Measurements from ENCODE around the gene TYW1.
"Not testable (repeated sequence)": the region's sequence is repeated elsewhere in the genome, so short reads cannot be mapped to it uniquely, and the experiment has no call there.

TYW1 gene

DNA sequence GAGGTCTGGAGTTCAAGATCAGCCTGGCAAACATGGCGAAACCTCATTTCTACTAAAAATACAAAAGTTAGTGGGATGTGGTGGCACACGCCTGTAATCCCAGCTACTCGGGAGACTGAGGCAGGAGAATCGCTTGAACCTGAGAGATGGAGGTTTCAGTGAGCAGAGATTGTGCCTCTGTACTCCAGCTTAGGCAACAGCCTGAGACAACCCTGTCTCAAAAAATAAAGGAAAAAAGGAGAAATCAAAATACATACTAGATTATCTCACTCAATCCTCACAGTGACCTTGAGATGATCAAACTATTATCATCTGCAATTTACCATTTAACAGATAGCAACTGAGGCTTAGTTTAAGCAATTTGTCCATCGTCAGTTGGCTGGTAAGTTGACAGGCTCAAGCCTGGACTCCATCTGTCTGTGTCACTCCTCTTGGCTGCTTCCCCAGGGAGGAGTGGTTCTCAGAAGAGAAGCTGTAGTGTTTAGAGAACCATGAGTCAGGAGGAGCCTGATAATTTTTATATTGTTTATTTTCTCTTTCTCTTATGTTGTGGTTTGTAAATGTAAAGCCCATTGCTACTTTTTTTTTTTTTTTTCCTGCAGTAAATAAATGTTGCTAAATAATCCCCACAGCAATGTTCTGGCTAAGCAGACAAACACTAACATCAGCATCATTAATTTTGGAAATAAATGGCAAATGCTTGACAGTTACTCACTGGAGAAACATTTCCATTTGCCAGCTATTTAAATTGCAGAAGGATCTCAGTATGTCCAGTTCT lies 46.3 kb downstream of the TYW1 start:
- not testable (repeated sequence) for FAIRE-seq; DNase-seq (ENCODE audit: insufficient read length, low spot score)

DNA sequence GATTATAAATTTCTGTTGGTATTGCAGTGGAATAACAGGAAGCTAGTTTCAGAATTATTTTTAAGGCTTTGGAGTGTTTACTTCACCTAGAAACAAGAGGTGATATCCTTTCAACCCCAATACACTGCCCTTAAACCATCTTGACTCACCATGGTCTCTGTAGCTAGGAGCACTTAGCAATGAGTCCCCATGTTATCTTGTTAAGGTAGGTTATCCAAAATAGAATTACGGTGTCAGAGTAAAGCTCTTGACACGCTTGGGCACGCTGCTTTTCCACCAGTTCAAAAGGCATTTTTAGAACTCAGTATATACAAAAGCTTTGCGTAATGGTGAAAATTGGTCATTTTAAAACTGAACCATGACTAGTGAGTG lies 46.9 kb downstream of the TYW1 start:
- not testable (repeated sequence) for FAIRE-seq

DNA sequence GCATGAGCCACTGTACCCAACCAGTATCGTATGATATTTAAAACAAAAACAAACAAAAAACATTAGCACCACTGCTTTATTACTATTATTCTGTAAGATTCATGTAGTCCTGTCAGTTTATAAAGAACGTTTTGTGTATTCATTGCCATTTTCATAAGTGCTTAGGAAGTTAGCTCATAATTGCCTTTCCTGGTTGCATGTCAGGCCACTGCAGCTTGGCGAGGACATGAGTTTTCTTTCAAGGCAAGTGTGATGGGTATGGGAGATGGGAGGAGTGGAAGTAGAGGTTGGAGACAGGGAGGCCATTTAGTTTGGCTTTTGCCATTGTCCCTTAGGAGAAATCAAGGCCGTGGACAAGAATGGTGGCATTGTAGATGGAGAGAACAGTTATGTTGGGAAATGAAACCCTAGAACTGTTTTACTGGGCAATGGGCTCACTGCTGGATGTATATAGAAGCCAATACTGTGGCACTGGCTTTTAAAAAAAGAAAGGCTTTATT lies 48.9 kb downstream of the TYW1 start:
- DNase-seq (ENCODE audit: insufficient read length, low spot score) (no peak), FAIRE-seq (no peak)

More for the DNA sequence above, 46.9 kb downstream of the TYW1 start:
- DNase-seq (ENCODE audit: insufficient read length, low spot score), result not testable (repeated sequence)

DNA sequence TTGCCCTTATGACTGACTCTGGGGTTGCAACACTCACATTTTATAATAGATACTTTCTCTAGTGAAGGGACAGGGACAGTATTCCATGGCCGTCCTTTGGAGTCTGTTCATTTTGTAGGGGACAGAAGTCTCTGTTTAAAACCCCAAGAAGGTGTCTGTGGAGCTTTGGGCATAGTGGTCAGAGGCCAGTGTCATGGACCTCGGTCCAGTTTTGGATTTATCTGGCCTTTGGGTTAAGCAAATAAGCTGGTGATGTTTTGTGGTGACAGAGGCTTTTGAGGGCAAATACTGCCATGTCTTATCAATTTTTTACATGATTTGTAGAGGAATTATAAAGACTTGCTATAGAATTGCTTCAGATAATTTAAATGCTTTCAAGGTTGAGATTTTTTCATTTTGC lies 50.2 kb downstream of the TYW1 start:
- not testable (repeated sequence) for DNase-seq (ENCODE audit: insufficient read length, low spot score); FAIRE-seq

DNA sequence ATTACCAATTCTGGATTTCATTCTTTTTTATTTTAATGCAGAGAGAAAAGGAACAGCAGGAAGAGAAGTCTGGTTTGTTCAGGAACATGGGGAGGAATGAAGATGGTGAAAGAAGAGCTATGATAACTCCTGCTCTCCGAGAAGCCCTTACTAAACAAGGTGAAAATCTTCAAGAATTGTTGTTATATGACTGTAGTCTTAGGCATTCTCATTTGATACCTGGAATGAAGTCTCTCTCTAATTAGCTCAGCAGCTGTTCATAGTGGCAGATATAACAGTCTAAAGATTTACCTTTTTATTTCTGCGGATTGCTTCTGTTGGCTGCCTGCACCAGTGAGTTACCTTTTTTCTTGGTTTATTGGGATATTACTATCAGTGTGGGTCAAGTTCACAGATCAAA lies 53.3 kb downstream of the TYW1 start:
- FAIRE-seq, result peak; percentile 59
- not testable (repeated sequence) for DNase-seq (ENCODE audit: insufficient read length, low spot score)

DNA sequence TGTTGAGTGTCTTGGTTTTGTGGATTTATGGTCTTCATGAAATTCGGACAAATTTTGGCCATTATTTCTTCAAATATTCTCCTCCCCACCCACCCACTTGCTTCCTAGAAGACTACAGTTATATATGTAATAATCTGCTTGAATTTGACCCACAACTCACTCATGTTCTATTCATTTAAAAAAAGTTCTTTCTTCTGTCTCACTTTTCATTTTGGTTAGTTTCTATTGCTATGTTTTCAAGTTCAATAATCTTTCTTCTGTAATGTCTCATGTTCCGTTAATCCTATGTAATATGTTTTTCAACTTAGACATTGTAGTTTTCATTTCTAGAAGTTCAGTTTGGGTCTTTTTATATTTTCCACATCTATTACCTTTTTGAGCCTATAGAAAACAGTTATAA lies 55.5 kb downstream of the TYW1 start:
- DNase-seq (ENCODE audit: insufficient read length, low spot score), result not testable (repeated sequence)
- peak; percentile 58 for FAIRE-seq

DNA sequence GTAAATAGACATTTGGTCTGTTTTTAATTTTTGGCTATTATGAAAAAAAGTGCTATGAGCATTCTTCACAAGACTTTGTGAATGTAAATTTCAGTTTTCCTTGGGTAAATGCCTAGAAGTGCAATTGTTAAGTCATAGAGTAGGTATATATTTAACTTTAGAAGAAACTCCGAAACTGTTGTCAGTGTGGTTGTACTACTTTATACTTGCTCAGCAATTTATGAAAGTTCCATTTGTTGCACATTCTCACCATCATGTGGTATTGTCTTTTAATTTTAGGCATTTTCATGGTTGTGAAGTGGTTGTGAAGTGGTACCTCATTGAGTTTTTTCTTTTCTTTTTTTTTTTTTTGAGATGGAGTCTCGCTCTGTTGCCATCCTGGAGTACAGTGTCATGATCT lies 60.0 kb downstream of the TYW1 start:
- DNase-seq (ENCODE audit: insufficient read length, low spot score) (no peak), FAIRE-seq (no peak)

DNA sequence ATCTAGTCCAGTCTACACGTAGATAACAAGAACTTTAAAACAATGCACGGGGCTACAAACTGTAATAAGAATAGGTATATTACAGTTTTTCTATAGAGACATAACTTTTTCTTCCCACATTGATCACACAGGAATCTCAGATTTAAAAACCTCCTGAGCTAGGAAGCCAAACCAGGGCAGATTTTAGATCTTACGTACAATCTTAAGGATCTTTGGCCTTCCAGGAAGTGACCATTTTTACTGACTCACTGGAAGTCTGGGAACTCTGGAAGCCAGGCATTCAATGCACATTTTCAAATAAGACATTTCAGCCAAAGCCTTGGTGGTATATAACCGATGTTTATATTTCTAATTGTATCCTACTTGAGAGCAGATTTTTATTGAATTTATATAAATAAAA lies 64.7 kb downstream of the TYW1 start:
- not testable (repeated sequence) for DNase-seq (ENCODE audit: insufficient read length, low spot score); FAIRE-seq

DNA sequence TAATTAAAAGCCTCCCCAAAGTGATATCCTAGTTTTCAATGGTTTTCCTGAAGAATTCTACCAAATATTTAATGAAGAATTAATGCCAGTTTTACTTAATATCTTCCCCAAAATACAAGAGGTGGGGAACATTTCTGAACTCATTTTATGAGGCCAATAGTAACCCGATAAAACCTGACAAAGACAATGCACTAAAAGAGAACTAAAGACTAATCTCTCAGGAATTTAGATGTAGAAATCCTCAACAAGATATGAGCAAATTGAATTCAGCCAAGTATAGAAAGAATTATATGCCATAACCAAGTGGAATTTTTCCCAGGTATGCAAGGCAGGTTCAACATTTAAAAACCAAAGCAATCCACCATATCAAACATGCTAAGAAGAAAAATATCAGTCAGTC lies 66.2 kb downstream of the TYW1 start:
- FAIRE-seq, result peak; percentile 56
- DNase-seq (ENCODE audit: insufficient read length, low spot score), result not testable (repeated sequence)

DNA sequence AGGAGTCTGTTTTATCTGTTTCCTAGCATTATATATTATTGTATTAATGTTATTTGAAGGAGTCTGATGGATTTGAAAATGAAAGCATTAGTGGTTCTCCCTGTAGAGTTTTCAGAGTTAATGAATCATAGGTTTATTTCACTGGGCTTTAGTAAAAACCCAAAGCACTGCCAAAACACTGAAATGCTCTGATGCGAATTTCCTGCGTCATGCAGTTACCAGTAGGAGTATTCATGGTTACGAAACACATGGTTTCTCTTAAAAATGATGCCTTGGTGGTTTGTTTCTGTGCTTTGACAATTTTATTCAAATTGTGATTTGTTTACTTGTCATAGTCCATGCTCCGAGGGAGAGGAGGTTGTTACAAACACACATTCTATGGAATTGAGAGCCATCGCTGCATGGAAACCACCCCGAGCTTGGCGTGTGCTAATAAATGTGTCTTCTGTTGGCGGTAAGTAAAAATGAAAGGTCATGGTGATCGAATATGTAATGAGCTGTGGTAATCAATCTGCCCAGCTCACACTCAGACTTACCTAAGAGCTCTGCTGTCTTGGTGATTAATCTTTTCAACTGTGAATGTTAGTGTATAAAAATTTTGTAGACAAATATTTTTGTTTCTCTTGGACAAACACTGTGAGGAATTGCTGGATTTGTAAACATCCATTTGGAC lies 70.5 kb downstream of the TYW1 start:
- peak; percentile 79 for FAIRE-seq

DNA sequence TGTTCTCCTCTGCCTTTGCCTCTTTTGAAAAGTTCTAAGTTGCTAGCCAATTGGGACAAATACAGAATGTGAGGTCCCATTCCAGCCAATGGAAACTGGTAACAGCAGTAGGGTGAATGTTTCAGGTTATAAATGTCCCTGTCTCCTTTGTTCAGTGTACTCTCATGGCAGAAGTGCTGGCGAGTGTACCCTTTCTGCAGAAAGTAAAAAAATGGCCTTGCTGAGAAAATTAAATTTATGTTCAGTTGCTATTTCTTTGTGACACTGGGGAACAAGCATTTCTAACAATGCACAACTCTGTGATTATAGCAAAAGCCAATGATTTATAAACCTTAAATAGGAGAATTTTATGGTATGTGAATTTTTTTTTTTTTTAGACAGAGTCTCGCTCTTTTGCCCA lies 79.5 kb downstream of the TYW1 start:
- FAIRE-seq; DNase-seq (ENCODE audit: insufficient read length, low spot score): not testable (repeated sequence)

More for the DNA sequence above, 70.5 kb downstream of the TYW1 start:
- not testable (repeated sequence) for DNase-seq (ENCODE audit: insufficient read length, low spot score)

DNA sequence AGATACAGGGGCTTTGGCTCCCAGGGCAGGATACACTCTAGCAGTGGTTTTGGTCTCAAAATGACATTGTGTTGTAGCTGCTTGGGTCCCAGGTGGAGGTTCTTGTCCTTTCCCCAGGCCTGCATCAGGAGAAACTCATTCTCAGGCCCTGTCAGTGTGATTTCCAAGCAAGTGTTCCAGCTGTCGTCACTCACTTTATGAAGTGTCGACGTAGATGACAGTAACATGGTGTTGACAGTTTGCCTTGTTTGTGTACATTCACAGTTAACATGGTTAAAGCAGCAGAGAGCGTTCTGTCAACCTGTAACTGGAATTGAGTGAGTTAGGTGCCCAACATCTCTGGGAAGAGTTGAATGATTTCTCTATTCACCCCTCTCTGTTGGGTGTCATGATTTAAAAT lies 86.2 kb downstream of the TYW1 start:
- DNase-seq (ENCODE audit: insufficient read length, low spot score), result not testable (repeated sequence)

DNA sequence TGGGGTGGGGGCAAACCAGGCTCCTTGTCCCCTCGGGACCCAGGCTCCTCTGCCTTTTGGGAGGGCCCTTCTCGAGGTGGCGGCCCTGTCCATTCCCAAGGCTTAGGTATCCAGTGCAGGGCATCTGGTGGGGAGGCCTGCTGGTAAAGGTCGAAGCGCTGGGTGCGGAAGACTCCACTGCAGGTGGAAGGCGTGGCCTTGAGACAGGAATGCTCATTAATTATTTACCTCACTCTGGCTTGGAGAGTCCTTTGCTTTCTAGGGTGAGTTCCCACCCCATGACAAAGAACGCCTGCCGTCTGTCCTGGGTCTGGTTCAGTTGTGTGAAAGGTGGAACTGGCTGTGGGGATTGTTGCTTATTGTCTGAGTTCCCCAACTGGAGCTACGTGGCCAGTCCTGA lies 92.6 kb downstream of the TYW1 start:
- not testable (repeated sequence) for FAIRE-seq

More for the DNA sequence above, 86.2 kb downstream of the TYW1 start:
- not testable (repeated sequence) for FAIRE-seq

DNA sequence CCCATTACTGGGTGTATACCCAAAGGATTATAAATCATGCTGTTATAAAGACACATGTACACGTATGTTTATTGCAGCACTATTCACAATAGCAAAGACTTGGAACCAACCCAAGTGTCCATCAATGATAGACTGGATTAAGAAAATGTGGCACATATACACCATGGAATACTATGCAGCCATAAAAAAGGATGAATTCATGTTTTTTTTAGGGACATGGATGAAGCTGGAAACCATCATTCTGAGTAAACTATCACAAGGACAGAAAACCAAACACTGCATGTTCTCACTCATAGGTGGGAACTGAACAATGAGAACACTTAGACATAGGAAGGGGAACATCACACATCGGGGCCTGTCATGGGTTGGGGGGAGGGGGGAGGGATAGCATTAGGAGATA lies 94.4 kb downstream of the TYW1 start:
- not testable (repeated sequence) for FAIRE-seq; DNase-seq (ENCODE audit: insufficient read length, low spot score)

More for the DNA sequence above, 92.6 kb downstream of the TYW1 start:
- DNase-seq (ENCODE audit: insufficient read length, low spot score), result not testable (repeated sequence)

DNA sequence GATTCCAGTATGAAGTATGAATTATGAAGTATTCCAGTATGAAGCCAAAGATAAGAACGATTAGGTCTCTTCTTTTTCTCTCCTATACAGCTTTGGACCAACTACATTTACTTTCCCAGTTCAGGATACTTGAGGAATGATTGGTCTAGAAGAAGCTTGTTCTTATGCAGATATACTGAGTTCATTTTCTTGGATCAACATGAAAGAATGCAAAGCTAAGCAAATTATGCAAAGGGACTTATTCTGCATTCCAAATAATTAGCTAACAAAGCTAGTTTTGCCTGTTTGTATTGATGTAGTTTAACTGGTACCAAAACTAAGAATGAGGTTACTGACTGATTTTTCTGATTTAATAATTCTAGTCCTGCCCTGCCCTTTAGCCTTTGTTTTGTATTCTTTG lies 101.4 kb downstream of the TYW1 start:
- not testable (repeated sequence) for DNase-seq (ENCODE audit: insufficient read length, low spot score); FAIRE-seq

DNA sequence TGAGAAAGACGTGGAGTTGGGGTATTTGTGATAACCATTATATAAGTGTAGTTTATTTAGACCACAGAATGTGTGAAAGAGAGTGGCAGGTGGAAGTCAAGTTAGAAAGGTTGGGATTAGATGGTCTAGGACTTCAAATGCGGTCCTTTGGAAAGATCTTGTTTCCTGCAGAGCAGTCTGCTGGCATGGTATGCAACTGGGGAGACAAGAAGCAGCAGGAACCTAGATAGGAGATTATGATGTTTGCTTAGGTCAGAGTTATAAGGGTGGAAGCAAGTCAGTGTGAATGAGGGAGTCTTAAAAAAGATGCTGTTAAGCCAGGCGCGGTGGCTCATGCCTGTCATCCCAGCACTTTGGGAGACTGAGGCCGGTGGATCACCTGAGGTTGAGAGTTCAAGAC lies 102.8 kb downstream of the TYW1 start:
- DNase-seq (ENCODE audit: insufficient read length, low spot score); FAIRE-seq: not testable (repeated sequence)

DNA sequence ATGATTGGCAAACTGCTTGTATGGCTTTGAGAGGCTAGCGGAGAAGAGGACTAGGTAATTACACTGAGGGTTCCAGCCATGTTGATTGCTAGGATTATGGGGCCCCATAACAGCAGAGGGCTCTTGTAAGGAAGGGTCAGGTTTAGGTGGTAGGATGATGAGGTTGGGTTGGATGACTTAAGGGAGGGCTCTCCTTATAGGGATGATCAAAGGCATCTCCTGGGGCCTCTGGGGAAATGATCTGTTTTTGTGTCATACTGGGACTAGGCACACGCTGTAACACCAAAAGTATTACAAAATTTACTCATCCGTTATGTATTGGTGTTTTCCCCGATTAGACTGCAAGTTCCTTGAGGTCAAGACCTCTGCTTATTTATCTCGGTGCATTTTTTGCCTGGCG lies 103.4 kb downstream of the TYW1 start:
- FAIRE-seq; DNase-seq (ENCODE audit: insufficient read length, low spot score): not testable (repeated sequence)

DNA sequence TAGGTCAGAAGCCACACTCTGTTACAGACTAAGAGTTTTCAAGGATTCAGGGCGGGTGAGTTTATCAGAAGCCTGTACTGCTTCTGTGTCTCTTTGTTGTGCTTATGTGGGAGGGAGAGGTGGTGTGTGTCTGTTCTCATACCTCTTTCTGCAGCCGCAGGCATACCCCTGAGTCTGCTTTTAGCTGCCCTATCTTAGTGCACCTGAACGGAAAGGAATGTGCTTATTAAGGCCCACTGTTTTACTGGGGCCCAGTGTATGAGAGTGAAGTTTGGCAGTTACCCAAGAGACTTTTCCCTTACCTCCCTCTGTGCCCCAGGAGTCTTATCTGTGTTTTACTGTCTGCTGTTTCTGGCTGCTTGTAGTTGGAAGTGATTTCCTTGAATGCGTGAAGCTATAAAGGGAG lies 104.3 kb downstream of the TYW1 start:
- DNase-seq (ENCODE audit: insufficient read length, low spot score) (no peak), FAIRE-seq (no peak)

DNA sequence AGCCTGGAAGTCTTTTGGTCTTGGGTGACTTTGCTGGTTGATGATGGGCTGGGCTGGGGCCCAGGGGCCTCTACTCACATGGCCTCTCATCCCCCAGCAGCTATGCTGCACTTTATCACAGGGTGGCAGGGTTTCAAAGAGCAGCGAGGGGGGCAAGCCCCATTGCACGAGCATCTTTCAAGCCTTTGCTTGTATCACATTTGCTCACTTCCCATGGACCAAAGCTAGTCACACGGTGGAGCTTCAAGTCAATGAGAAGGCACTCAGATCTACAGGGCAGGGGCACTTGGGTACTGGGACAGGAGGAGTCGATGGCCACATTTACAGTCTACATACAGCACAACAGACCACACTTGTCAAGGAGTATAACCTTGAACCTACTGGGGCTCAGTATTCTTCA lies 108.3 kb downstream of the TYW1 start:
- not testable (repeated sequence) for DNase-seq (ENCODE audit: insufficient read length, low spot score); FAIRE-seq

DNA sequence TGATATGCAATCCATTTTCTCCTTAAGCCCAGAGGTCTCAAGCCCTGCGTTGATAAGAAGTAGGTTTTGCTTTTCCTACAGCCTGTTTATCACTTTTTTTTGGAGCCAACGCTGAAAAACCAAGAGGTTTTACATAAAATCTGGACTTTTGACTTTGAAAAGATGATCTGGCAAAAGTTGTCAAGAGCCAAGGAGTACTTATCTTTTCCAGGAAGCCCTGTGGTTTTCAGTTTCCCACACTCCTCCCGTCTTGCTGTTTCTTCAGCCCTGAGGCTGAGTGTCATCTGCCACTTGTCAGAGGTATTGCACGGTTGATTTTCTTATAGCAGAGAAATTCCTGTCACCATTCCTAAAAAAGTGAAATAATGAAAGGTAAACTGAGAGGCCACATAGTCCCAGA lies 108.7 kb downstream of the TYW1 start:
- DNase-seq (ENCODE audit: insufficient read length, low spot score) (no peak), FAIRE-seq (no peak)

DNA sequence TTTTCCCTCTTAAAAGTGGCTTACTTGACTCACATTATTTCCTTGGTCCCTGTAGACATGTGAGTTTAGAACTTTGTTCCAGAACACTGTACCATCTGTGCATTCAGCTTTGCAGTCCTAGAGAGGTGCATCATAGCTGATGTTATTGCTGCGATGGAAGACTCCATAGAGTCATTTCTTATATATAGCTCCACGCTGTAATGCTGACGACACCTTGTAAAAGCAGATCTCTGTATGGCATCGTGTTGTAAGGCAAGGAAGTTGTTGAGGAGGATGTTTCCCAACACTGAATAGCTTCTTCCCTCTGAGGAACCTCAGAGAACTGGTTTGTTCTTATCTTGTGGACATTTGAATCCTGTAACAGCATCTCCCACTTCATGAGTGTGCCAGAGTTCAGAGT lies 109.6 kb downstream of the TYW1 start:
- DNase-seq (ENCODE audit: insufficient read length, low spot score); FAIRE-seq: not testable (repeated sequence)
